Naive thymus-derived CD8-positive, alpha-beta T cell (primary cell): ENCODE results near the gene PLEKHA4. TPM values are rescaled to one million over a fixed set of nuclear protein-coding genes. Genes with fewer than 3 reads are reported as not detected.
A peak's percentile ranks its signal among the peaks of the same experiment; 100 is the strongest.
"Not testable (repeated sequence)": the region's sequence is repeated elsewhere in the genome, so short reads cannot be mapped to it uniquely, and the experiment has no call there.

Experiments used
- ATAC-seq, 2 donors: fragments of 150-1000 bp; cut with Tn5 transposase in 1 of 2; sonication (Bioruptor Pico), chemical (Tn5 transposase) in 1 of 2; 1 replicate in 1 of 2; 2 replicates in 1 of 2; pipeline ENCODE4 v1.10.0; 2021; ENCODE audit warnings: mild to moderate bottlenecking in 2 of 2, moderate library complexity in 2 of 2
- POLR2A ChIA-PET: fragments of 350-600 bp; sonication (Branson Sonifier 250); formaldehyde crosslinking; loops from one replicate; lab custom pipeline; 2021; ENCODE audit warnings: antibody characterized with exemption; lab: Charles Lee
- DNase-seq, 10 donors: peaks; one replicate each; pipeline versions ENCODE4 v3.0.0 to v3.0.0-alpha.2; 2020 to 2022
- H3K27ac Mint-ChIP-seq, 10 donors: one replicate each; pipeline ENCODE4 v1.8.0; 2020 to 2022; ENCODE audit warnings: mild to moderate bottlenecking in 10 of 10, mixed read lengths in 10 of 10, moderate library complexity in 4 of 10, inconsistent platforms in 1 of 10
- H3K27me3 Mint-ChIP-seq, 5 donors: one replicate each; pipeline ENCODE4 v1.8.0; 2021 to 2022; ENCODE audit warnings: mixed read lengths in 5 of 5
- H3K36me3 Mint-ChIP-seq, 3 donors: one replicate each; pipeline ENCODE4 v1.8.0; 2020 to 2022; ENCODE audit warnings: mixed read lengths in 3 of 3, mild to moderate bottlenecking in 2 of 3, inconsistent platforms in 1 of 3
- H3K4me1 Mint-ChIP-seq, 4 donors: one replicate each; pipeline ENCODE4 v1.8.0; 2021 to 2022; ENCODE audit warnings: mixed read lengths in 4 of 4
- H3K4me3 Mint-ChIP-seq, 10 donors: one replicate each; pipeline ENCODE4 v1.8.0; 2020 to 2022; ENCODE audit warnings: mild to moderate bottlenecking in 10 of 10, mixed read lengths in 10 of 10, moderate library complexity in 6 of 10, inconsistent platforms in 1 of 10
- H3K9me3 Mint-ChIP-seq, 9 donors: one replicate each; pipeline ENCODE4 v1.8.0; 2020 to 2022; ENCODE audit warnings: mixed read lengths in 9 of 9, mild to moderate bottlenecking in 3 of 9, inconsistent platforms in 1 of 9, moderate library complexity in 1 of 9
- polyA plus RNA-seq, 3 donors: library from polyadenylated mRNA; unstranded; fragments of 300-500 nt; fragmentation: Illumina TruSeq; gene quantifications; one replicate each; pipeline ENCODE4 v1.2.3, GENCODE V29; 2021
- total RNA-seq, 8 experiments: library from RNA in 2 of 8; stranded (reverse) in 2 of 8; gene quantifications; one replicate each; pipeline ENCODE4 v1.2.3 and lab custom pipeline; 2021 to 2026

PLEKHA4 gene
- total and polyA plus RNA-seq, 5 experiments from 2014 or later: 4.1 to 8.5 (median 7.4) TPM

DNA sequence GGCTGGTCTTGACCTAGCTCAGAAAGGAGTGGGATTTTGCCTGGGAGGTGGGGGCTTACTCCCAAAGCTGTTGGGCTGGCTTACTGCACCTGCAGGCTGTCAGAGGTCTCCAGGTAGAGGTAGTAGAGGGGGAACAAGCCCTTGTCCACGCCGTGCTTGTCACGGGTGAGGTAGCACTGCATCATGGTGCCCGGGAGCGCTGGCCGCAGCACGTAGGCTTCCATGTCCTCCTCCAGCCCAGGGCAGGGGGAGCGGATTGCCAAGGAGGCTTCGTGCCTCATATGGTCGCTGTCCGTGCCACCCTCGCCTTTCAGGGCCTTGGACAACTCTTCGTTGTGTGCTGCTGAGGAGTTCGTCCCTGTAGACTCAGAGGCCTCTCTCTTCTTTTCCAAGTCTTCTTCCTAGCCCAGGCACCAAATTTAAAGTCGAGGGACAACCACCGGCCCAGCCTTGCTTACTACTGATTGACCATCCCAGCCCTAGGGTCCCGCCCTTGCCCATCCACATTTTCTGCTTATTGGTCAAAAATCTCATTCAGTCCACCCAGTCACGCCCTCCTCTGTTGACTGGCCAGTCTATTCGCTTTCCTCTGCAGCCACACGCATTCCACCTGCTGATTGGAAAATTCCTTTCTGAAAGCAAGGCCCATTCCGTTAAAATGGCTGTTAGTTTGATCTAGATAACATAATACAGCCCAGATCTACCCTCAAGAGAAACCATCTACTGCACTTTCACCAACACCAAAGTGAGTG, 19.6 kb upstream of the PLEKHA4 start:
- no peaks in the 10 kb centered on the region for H3K9me3 Mint-ChIP-seq
- H3K36me3 Mint-ChIP-seq: no peaks in the 10 kb centered on the region

DNA sequence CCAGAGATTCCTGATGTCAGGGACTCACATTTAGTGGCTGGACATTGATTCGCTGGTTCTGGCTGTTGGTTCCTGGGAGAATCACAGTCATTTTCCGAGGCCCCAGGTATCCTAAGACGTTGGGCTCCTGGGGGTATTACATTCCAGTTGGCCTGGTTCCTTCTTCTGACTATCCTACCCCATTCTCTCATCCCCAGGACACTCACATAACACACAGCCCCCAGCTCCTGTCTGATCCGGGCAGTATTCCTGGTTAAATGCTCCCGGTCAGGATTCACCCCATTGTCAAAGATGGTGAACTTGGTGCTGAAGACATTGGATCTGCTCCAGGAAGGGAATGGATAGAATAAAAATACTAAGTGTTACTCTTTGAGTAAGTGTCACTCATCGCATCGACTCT, 15.3 kb upstream of the PLEKHA4 start:
- Mint-ChIP-seq H3K36me3 (peaks cover 0 to 2% (median 0%) of the 10 kb centered on the region in 3 donors), H3K9me3 (no peaks in the 10 kb centered on the region), H3K27ac (peak overlapping the region in 1 of 10 donors; percentile 86), H3K4me3 (no peak overlapping the region), H3K27me3 (no peaks in the 10 kb centered on the region), H3K4me1 (peaks cover 0 to 1% (median under 1%) of the 10 kb centered on the region in 4 donors)
- POLR2A ChIA-PET: no interaction called here
- ATAC-seq: no peak
- DNase-seq: no peak

More for the DNA sequence above, 19.6 kb upstream of the PLEKHA4 start:
- ATAC-seq: no peak
- POLR2A ChIA-PET: interaction anchor here (0.7 to 1.4 kb wide), 2 partner anchors 14 to 559 kb away, joined by 3 to 6 read pairs; no protein-coding TSS in a partner anchor
- no peak overlapping the region for H3K27ac Mint-ChIP-seq
- H3K4me1 Mint-ChIP-seq: no peaks in the 10 kb centered on the region
- no peak for DNase-seq
- peaks cover 3 to 23% (median 10%) of the 10 kb centered on the region in 5 donors for H3K27me3 Mint-ChIP-seq
- H3K4me3 Mint-ChIP-seq: no peak overlapping the region

DNA sequence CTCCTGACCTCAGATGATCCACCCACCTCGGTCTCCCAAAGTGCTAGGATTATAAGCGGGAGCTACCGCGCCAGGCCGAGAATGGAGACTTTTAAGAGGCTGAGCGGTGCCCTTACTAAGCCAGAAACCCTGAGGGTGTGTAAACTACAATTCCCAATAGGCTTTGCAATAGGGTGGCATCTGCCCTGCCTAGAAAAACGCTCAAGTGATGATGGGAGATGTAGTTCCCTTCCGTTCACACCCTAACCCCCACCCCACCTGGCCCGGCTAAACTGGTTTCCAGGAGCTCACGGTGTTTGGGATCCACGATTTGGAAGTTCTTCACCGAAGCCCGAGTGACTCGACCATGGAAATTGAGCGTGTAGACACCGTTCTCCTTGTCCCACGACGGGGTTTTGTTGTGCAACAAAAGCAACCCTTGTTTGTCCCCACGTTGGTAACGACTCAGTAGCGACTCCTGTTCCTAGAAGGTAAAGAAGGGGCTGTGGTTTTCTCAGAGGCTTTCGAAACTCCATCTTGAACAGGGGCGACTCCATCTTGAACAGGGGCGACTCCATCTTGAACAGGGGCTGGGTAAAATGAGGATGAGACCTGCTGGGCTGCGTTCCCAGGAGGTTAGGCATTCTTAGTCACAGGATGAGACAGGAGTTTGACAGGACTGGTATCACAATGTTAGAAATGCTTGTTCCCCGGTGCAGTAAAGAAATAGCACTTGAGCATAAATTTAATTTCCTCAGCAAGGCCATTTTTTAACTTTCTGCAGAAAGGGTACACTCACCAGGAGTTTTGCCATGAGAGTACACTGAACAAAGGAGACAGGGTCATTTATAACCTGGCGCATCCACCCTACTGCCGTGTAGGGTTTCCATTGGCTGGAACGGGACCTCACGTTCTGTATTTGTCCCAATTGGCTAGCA, 13.6 kb upstream of the PLEKHA4 start:
- POLR2A ChIA-PET: interaction anchor here (0.5 to 1.3 kb wide), 2 partner anchors 10 to 242 kb away, joined by 5 read pairs; partner anchors contain the start of gene PPP1R15A
- Mint-ChIP-seq H3K9me3 (no peaks in the 10 kb centered on the region), H3K27me3 (no peaks in the 10 kb centered on the region), H3K36me3 (peaks cover 0 to 15% (median 0%) of the 10 kb centered on the region in 3 donors), H3K4me3 (no peak overlapping the region), H3K27ac (peak overlapping the region in 2 of 10 donors; percentile 53 to 86), H3K4me1 (peaks cover 0 to 8% (median 2%) of the 10 kb centered on the region in 4 donors)
- DNase-seq (peak in 2 of 10 donors; percentile 22 to 29), ATAC-seq (peak; percentile 30 to 36)

DNA sequence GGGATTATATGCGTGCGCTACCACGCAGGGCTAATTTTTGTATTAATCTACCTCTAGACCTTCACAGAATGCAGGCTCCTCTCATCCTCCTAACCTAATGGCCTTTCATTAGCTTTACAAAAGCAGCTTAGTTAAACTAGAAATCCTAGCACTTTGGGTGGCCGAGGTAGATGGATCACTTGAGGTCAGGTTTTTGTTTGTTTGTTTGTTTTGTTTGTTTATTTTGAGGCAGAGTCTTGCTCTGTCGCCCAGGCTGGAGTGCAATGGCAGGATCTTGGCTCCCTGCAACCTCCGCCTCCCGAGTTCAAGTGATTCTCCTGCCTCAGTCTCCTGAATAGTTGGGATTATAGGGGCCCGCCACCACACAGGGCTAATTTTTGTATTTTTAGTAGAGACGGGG, 11.3 kb upstream of the PLEKHA4 start:
- H3K4me3 Mint-ChIP-seq, DNase-seq, ATAC-seq, H3K27me3 Mint-ChIP-seq, H3K9me3 Mint-ChIP-seq: not testable (repeated sequence)
- Mint-ChIP-seq H3K4me1 (peaks cover 5 to 26% (median 16%) of the 10 kb centered on the region in 4 donors), H3K36me3 (peaks cover 0 to 32% (median 0%) of the 10 kb centered on the region in 3 donors), H3K27ac (peak overlapping the region in 3 of 10 donors; percentile 26 to 100 (median 56))
- POLR2A ChIA-PET: interaction anchor here (1.3 to 1.6 kb wide), 2 partner anchors 21 to 37 kb away, joined by 5 to 8 read pairs; partner anchors contain the start of gene NUCB1

DNA sequence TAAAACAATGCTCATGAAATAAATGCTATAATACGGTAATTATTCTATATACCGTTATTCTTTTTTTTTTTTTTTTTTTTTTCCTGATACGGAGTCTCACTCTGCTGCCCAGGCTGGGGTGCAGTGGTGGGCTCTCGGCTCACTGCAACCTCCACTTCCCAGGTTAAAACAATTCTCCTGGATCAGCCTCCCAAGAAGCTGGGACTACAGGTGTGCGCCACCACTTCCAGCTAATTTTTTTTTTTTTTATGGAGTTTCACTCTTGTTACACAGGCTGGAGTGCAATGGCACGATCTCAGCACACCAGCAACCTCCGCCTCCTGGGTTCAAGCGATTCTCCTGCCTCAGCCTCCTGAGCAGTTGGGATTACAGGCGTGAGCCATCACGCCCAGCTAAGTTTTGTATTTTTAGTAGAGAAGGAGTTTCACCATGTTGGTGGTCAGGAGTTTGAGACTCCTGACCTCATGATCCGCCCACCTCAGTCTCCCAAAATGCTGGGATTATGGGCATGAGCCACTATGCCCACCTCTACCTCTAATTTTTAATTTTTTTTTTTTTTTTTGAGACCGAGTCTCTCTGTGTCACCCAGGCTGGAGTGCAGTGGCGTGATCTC, 10.7 kb upstream of the PLEKHA4 start:
- Mint-ChIP-seq H3K4me1 (peaks cover 9 to 32% (median 22%) of the 10 kb centered on the region in 4 donors), H3K27me3 (no peaks in the 10 kb centered on the region), H3K36me3 (peaks cover 0 to 37% (median 4%) of the 10 kb centered on the region in 3 donors), H3K4me3 (no peak overlapping the region), H3K9me3 (no peaks in the 10 kb centered on the region), H3K27ac (peak overlapping the region in 2 of 10 donors; percentile 49 to 100)
- ATAC-seq (no peak), DNase-seq (no peak)
- POLR2A ChIA-PET: interaction anchor here (0.6 to 1.6 kb wide), 5 partner anchors 21 to 90 kb away, joined by 4 to 8 read pairs (median 5); partner anchors contain the start of gene NUCB1

DNA sequence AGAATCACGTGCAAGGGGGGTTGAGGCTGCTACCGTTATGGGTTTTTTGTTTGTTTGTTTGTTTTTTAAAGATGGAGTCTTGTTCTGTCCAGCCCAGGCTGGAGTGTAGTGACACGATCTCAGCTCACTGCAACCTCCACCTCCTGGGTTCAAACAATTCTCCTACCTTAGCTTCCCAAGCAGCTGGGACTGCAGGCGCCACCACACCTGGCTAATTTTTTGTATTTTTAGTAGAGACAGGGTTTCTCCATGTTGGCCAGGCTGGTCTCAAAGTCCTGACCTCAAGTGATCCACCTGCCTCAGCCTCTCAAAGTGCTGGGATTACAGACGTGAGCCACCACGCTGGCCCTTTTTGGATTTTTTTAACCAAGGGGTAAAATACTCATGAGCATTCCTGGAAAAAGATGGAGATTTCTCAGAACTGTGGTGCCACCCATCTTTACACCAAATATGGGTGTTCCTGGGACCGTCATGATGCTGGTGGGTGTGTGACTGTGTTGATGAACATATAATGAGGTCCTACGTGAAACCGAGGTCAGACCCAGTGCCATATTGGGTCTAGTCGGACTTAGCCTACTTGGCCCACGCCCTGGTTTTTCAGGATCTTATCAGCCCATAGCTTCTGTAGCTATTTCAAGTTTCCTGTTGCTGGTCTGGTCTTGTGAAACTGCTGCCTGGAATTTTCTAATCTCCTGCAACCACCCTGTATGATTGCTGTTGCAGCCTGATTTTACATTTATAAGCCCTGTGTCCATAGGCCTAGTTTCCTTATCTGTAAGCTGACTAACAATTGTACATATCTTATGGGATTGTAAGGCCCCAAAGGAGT, 10.0 kb upstream of the PLEKHA4 start:
- Mint-ChIP-seq H3K9me3 (no peaks in the 10 kb centered on the region), H3K4me3 (peak overlapping the region in 1 of 10 donors; percentile 7), H3K27ac (peak overlapping the region in 5 of 10 donors; percentile 24 to 100 (median 52)), H3K27me3 (no peaks in the 10 kb centered on the region), H3K36me3 (peaks cover 0 to 44% (median 5%) of the 10 kb centered on the region in 3 donors), H3K4me1 (peaks cover 16 to 39% (median 29%) of the 10 kb centered on the region in 4 donors)
- POLR2A ChIA-PET: interaction anchor here (0.6 to 0.7 kb wide), 4 partner anchors 33 to 91 kb away, joined by 4 to 7 read pairs (median 4); no protein-coding TSS in a partner anchor
- peak in 1 of 10 donors; percentile 39 for DNase-seq
- ATAC-seq: peak in 1 of 2 donors; percentile 4

DNA sequence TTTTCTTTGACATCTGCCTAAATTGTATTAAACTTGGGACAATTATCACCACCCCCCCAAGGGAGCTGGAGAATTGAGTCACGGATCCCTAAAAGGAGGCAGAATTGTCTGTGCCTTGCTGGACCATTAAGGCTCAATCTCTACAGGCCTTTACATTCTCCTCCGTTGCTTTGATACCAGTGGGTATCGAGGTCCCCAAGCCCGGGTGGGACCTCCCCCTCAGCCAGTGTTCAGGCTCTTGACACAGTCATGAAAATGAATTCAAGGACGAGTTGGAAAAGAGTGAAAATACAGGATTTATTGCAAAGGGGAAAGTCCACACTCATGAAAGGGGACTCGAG, 9.4 kb upstream of the PLEKHA4 start:
- DNase-seq (no peak), ATAC-seq (no peak)
- Mint-ChIP-seq H3K36me3 (peaks cover 0 to 48% (median 7%) of the 10 kb centered on the region in 3 donors), H3K27ac (peak overlapping the region in 4 of 10 donors; percentile 38 to 100 (median 66)), H3K4me3 (peak overlapping the region in 2 of 10 donors; percentile 7 to 22), H3K27me3 (no peaks in the 10 kb centered on the region), H3K4me1 (peaks cover 22 to 44% (median 35%) of the 10 kb centered on the region in 4 donors), H3K9me3 (no peaks in the 10 kb centered on the region)
- POLR2A ChIA-PET: no interaction called here

DNA sequence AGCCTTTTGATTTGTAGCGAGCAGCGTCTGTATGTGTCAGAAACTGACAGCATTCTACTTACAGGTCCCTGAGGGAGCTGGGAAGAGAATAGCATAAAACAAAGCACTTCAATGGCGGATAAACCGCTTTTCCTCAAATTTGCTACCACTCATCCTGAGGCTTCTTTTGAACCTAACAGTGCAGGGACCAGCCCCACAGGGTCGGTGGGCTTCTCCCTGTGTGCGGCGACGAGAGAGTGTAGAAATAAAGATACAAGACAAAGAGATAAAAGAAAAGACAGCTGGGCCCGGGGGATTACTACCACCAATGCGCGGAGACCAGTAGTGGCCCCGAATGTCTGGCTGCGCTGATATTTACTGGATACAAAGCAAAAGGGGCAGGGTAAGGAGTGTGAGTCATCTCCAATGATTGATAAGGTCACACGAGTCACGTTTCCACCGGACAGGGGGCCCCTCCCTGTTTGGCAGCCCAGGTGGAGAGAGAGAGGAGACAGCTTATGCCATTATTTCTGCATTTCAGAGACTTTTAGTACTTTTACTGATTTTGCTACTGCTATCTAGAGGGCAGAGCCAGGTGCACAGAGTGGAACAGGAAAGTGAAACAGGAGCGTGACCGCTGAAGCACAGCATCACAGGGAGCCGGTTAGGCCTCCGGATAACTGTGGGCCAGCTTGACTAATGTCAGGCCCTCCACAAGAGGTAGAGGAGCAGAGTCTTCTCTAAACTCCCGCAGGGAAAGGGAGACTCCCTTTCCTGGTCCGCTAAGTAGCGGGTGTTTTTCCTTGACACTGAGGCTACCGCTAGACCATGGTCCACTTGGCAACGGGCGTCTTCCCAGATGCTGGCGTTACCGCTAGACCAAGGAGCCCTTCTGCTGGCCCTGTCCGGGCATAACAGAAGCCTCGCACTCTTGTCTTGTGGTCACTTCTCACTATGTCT, 7.9 kb upstream of the PLEKHA4 start:
- POLR2A ChIA-PET: interaction anchor here (2.0 to 2.4 kb wide), 3 partner anchors 21 to 78 kb away, joined by 9 to 10 read pairs (median 9); partner anchors contain the start of genes BAX and NUCB1
- H3K9me3 Mint-ChIP-seq, ATAC-seq, H3K27me3 Mint-ChIP-seq: not testable (repeated sequence)
- DNase-seq: peak in 4 of 10 donors; percentile 22 to 74 (median 50)
- H3K27ac Mint-ChIP-seq: peak overlapping the region; percentile 7 to 100 (median 99)
- peak overlapping the region in 9 of 10 donors; percentile 8 to 100 (median 64) for H3K4me3 Mint-ChIP-seq
- peaks cover 29 to 48% (median 43%) of the 10 kb centered on the region in 4 donors for H3K4me1 Mint-ChIP-seq
- H3K36me3 Mint-ChIP-seq: peaks cover 0 to 52% (median 7%) of the 10 kb centered on the region in 3 donors

DNA sequence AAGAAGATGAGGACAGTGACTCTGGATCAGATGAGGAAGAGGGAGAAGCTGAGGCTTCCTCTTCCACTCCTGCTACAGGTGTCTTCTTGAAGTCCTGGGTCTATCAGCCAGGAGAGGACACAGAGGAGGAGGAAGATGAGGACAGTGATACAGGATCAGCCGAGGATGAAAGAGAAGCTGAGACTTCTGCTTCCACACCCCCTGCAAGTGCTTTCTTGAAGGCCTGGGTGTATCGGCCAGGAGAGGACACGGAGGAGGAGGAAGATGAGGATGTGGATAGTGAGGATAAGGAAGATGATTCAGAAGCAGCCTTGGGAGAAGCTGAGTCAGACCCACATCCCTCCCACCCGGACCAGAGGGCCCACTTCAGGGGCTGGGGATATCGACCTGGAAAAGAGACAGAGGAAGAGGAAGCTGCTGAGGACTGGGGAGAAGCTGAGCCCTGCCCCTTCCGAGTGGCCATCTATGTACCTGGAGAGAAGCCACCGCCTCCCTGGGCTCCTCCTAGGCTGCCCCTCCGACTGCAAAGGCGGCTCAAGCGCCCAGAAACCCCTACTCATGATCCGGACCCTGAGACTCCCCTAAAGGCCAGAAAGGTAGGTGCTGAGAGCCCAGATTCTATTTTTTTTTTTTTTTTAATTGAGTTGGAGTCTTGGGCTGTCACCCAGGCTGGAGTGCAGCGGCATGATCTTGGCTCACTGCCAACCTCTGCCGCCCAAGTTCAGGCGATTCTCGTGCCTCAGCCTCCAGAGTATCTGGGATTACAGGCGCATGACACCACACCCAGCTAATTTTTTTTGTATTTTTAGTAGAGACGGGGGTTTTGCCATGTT, 6.1 kb upstream of the PLEKHA4 start:
- Mint-ChIP-seq H3K27ac (peak overlapping the region; percentile 94 to 100 (median 100)), H3K9me3 (no peaks in the 10 kb centered on the region), H3K27me3 (peaks cover 0 to 5% (median 0%) of the 10 kb centered on the region in 5 donors), H3K4me1 (peaks cover 29 to 48% (median 43%) of the 10 kb centered on the region in 4 donors), H3K36me3 (peaks cover 0 to 50% (median 7%) of the 10 kb centered on the region in 3 donors), H3K4me3 (peak overlapping the region; percentile 62 to 100 (median 98))
- DNase-seq: peak in 4 of 10 donors; percentile 37 to 57 (median 44)
- POLR2A ChIA-PET: interaction anchor here (0.5 to 3.5 kb wide), 11 partner anchors 12 to 442 kb away, joined by 3 to 28 read pairs (median 5); partner anchors contain the start of genes FTL and NUCB1
- ATAC-seq: peak; percentile 0 to 2
